Right lobe of liver (tissue), 4 donors: ENCODE results near the gene NQO2.

Experiments
- CTCF ChIP-seq, 4 donors: fragments of 200-600 bp in 3 of 4; fragments of 450-650 bp in 1 of 4; IDR thresholded peaks; one replicate each; pipeline versions ENCODE4 v1.5.1 to v1.8.0; 2016 to 2022; ENCODE audit warnings: antibody characterized with exemption in 4 of 4, mild to moderate bottlenecking in 2 of 4
- POLR2A ChIP-seq: fragments of 450-650 bp; IDR thresholded peaks from one replicate; pipeline ENCODE4 v1.6.1; 2017; ENCODE audit warnings: antibody characterized with exemption, mild to moderate bottlenecking
- donor health status: DM: no; HTN: no; CAD: no.
- donor health status: DM: no; HTN: no; CAD: no.
- donor health status: DM: no; HTN: yes; CAD: no.

- TF ChIP-seq CTCF (IDR thresholded peaks at IDR 0.05): no peak
- no peak for TF ChIP-seq POLR2A
Observed at GRCh38 chr6:2990932-2991506, 8.7 kb upstream of the NQO2 start.
